Panc1 (cell line): ENCODE measurements around the gene RFX2. TPM values are rescaled to one million over a fixed set of nuclear protein-coding genes. Genes with fewer than 3 reads are reported as not detected.

Experiments used
- ATAC-seq: fragments of 200-7000 bp; cut with Tn5 transposase; 2 replicates; pipeline ENCODE4 v1.9.1; 2020; ENCODE audit warnings: mild to moderate bottlenecking, moderate library complexity
- BruUV-seq: library from RNA; stranded (reverse); fragments of 400-500 nt; replicated peaks from 2 replicates; lab custom pipeline; 2021; lab: Mats Ljungman, UMichigan
- CTCF ChIA-PET: fragments of 300-600 bp; sonication (Branson Sonifier 250); formaldehyde crosslinking; loops from one replicate; lab custom pipeline; 2022; ENCODE audit warnings: antibody characterized with exemption; lab: Charles Lee
- POLR2A ChIA-PET: fragments of 300-600 bp; sonication (Branson Sonifier 250); formaldehyde crosslinking; loops from one replicate; lab custom pipeline; 2022; ENCODE audit warnings: antibody characterized with exemption; lab: Charles Lee
- DNase-seq: peaks from one replicate; pipeline ENCODE4 v3.0.0-alpha.2; 2010; ENCODE audit warnings: low read depth, low spot score
- H3K27ac ChIP-seq: 2 replicates; pipeline ENCODE4 v1.5.1; 2011; ENCODE audit warnings: mild to moderate bottlenecking, low read length, inconsistent platforms
- H3K27me3 ChIP-seq: fragments of 200-500 bp; sonication (Bioruptor generic); 2 replicates; pipeline ENCODE4 v1.6.0; 2014; ENCODE audit warnings: low read length, inconsistent platforms; ENCODE audit not compliant: control insufficient read depth, insufficient read depth
- H3K36me3 ChIP-seq: fragments of 200-500 bp; sonication (Bioruptor generic); 2 replicates; pipeline ENCODE4 v1.5.1; 2014; ENCODE audit warnings: inconsistent platforms, mild to moderate bottlenecking, low read length, moderate library complexity; ENCODE audit not compliant: control insufficient read depth, insufficient read depth
- H3K4me1 ChIP-seq: 2 replicates; pipeline ENCODE4 v1.5.1; 2011; ENCODE audit warnings: inconsistent platforms, mild to moderate bottlenecking, low read length, moderate library complexity; ENCODE audit not compliant: control insufficient read depth, insufficient read depth
- H3K4me3 ChIP-seq, 2 experiments: 2 replicates each; pipeline ENCODE4 v1.5.1; 2011 to 2012; ENCODE audit warnings: low read depth in 2 of 2, low read length in 2 of 2, mild to moderate bottlenecking in 2 of 2, inconsistent platforms in 1 of 2, moderate library complexity in 1 of 2
- H3K9me3 ChIP-seq: fragments of 200-500 bp; sonication (Bioruptor generic); 2 replicates; pipeline ENCODE4 v1.5.1; 2014; ENCODE audit warnings: low read depth, mild to moderate bottlenecking, inconsistent platforms, low read length, moderate library complexity; ENCODE audit not compliant: control insufficient read depth, insufficient read depth
- CTCF ChIP-seq: fragments of 450-650 bp; IDR thresholded peaks from 2 replicates; pipeline ENCODE4 v1.5.1; 2017; ENCODE audit warnings: mild to moderate bottlenecking
- POLR2AphosphoS5 ChIP-seq: IDR thresholded peaks from 2 replicates; pipeline ENCODE4 v1.6.1; 2012; ENCODE audit warnings: mild to moderate bottlenecking, low read depth, low read length, moderate library complexity
- REST ChIP-seq, 2 experiments: IDR thresholded peaks; 2 replicates each; pipeline ENCODE4 v1.6.1; 2011 to 2012; ENCODE audit warnings: low read depth in 2 of 2, control low read depth in 1 of 2, low read length in 1 of 2, mild to moderate bottlenecking in 1 of 2, moderate library complexity in 1 of 2; ENCODE audit not compliant: insufficient read depth in 1 of 2
- SIN3A ChIP-seq: IDR thresholded peaks from 2 replicates; pipeline ENCODE4 v1.6.1; 2012; ENCODE audit warnings: low read depth, mild to moderate bottlenecking, low read length, moderate library complexity, borderline replicate concordance; ENCODE audit not compliant: insufficient read depth
- TCF7L2 ChIP-seq: IDR thresholded peaks from 2 replicates; pipeline ENCODE4 v1.6.1; 2011; ENCODE audit warnings: mild to moderate bottlenecking, low read depth, low read length, inconsistent platforms
- in situ Hi-C: cut with HindIII; loops from 2 replicates; pipeline ENCODE4 v1.10.0; 2016; ENCODE audit warnings: low sequenced_read_pairs, low pct_unique_long_range_greater_than_20kb
- intact Hi-C: fragments of 100-400 bp; cut with micrococcal nuclease; formaldehyde crosslinking; loops from one replicate; pipeline ENCODE4 v1.10.0; 2022; ENCODE audit not compliant: unreplicated experiment
- total RNA-seq: library from RNA; stranded (reverse); gene quantifications from one replicate; pipeline ENCODE4 v1.2.1, GENCODE V29; 2021; ENCODE audit not compliant: unreplicated experiment

RFX2 gene
- total RNA-seq, 1 experiment from 2014 or later, result 8.0 TPM

DNA sequence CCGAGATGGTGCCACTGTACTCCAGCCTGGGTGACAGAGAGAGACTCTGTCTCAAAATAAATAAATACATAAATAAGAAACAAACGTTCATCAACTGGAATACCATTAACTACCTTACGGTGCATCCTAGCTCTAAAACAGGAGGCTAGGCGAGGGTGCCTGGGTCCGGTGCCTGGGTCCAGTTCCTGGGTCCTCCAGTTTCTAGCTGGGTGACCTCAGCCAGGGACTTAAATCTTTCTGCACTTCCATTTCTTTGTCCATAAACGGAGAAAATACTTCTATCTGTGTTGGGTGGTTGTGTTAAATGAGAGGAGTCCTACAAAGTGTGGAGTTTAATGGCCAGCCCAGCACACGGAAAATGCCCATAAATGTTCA is 34.0 kb downstream of the RFX2 start:
- ATAC-seq (no peak), DNase-seq (no peak)
- no peaks in the 10 kb centered on the region for H3K36me3 ChIP-seq
- CTCF ChIA-PET, result no interaction called here
- POLR2A ChIA-PET, result interaction anchor here (0.6 kb wide), 1 partner anchor 44 kb away, joined by 6 read pairs; no protein-coding TSS in a partner anchor
- no peak overlapping the region; the same call in 1 of the 2 replicates for H3K27ac ChIP-seq
- intact Hi-C loops, result no loop called here
- in situ Hi-C loops, result no loop called here
- no peaks in the 10 kb centered on the region for H3K9me3 ChIP-seq
- H3K27me3 ChIP-seq, result no peaks in the 10 kb centered on the region
- no peak overlapping the region for H3K4me3 ChIP-seq
- BruUV-seq, result no TSS peak
- TF ChIP-seq SIN3A, result no peak
- no peak for TF ChIP-seq CTCF
- no peak for TF ChIP-seq TCF7L2
- no peak for TF ChIP-seq POLR2AphosphoS5
- no peak for TF ChIP-seq REST (IDR thresholded peaks at IDR 0.05; ENCODE audit: insufficient read depth in 1 of 2, low read depth in 2 of 2, low read length in 1 of 2)
- H3K4me1 ChIP-seq, result no peaks in the 10 kb centered on the region

- Histone ChIP-seq H3K4me1 (no peaks in the 10 kb centered on the region), H3K9me3 (no peaks in the 10 kb centered on the region), H3K27ac (no peak overlapping the region), H3K36me3 (no peaks in the 10 kb centered on the region), H3K27me3 (no peaks in the 10 kb centered on the region), H3K4me3 (no peak overlapping the region)
- TF ChIP-seq CTCF (no peak), POLR2AphosphoS5 (no peak), TCF7L2 (no peak), SIN3A (no peak), REST (IDR thresholded peaks at IDR 0.05; ENCODE audit: insufficient read depth in 1 of 2, low read depth in 2 of 2, low read length in 1 of 2) (no peak)
- BruUV-seq, result no TSS peak
- ChIA-PET POLR2A (no interaction called here), CTCF (no interaction called here)
- in situ Hi-C loops (no loop called here), intact Hi-C loops (no loop called here)
- no peak for DNase-seq
- ATAC-seq, result no peak
Observed at GRCh38 chr19:6074709-6075403, 35.4 kb downstream of the RFX2 start.
